HCT116 (cell line): ENCODE data around the gene NDUFS8. TPM values are rescaled to one million over a fixed set of nuclear protein-coding genes. Genes with fewer than 3 reads are reported as not detected.
"Not testable (repeated sequence)": the region's sequence is repeated elsewhere in the genome, so short reads cannot be mapped to it uniquely, and the experiment has no call there.

Experiments used
- ATAC-seq: fragments of 200-7000 bp; cut with Tn5 transposase; 2 replicates; pipeline ENCODE4 v1.9.1; 2020; ENCODE audit warnings: mild to moderate bottlenecking, moderate library complexity
- BruUV-seq: library from RNA; stranded (reverse); fragments of 400-500 nt; replicated peaks from 2 replicates; lab custom pipeline; 2021; lab: Mats Ljungman, UMichigan
- CTCF ChIA-PET: fragments of 300-600 bp; sonication (Branson Sonifier 250); formaldehyde crosslinking; loops from one replicate; lab custom pipeline; 2021; ENCODE audit warnings: antibody characterized with exemption; lab: Charles Lee
- POLR2A ChIA-PET: fragments of 300-600, 350-600 bp; sonication (Branson Sonifier 250); formaldehyde crosslinking; loops from one replicate; lab custom pipeline; 2021; ENCODE audit warnings: antibody characterized with exemption; lab: Charles Lee
- RAD21 ChIA-PET, 2 experiments: fragments of 300-600 bp; sonication (Branson Sonifier 250); formaldehyde crosslinking; loops; one replicate each; lab custom pipeline; 2023; ENCODE audit warnings: low total read pairs in 2 of 2; ENCODE audit not compliant: uncharacterized antibody in 2 of 2, unreplicated experiment in 2 of 2, low non-redundant PET in 1 of 2; lab: Charles Lee
- DNase-seq: peaks from one replicate; pipeline ENCODE4 v3.0.0-alpha.2; 2010; ENCODE audit warnings: low read depth, low spot score
- H2AFZ ChIP-seq: fragments of 200-600 bp; shearing (Covaris generic), sonication (generic); 2 replicates; pipeline ENCODE4 v1.6.1; 2017; ENCODE audit warnings: low read depth, mixed run types, mixed read lengths, antibody characterized with exemption, low read length; ENCODE audit not compliant: poor library complexity, severe bottlenecking
- H3K27ac ChIP-seq: 2 replicates; pipeline ENCODE4 v1.5.1; 2012; ENCODE audit warnings: low read depth, low read length
- H3K27me3 ChIP-seq: fragments of 200-600 bp; sonication (generic); 2 replicates; pipeline ENCODE4 v1.6.1; 2016; ENCODE audit warnings: mixed run types, low read length, mixed read lengths; ENCODE audit not compliant: insufficient read depth
- H3K36me3 ChIP-seq, 2 experiments: fragments of 200-500 bp in 1 of 2; fragments of 200-600 bp in 1 of 2; sonication (Bioruptor generic) in 1 of 2; sonication (generic) in 1 of 2; 2 replicates each; pipeline versions ENCODE4 v1.5.1 to v1.6.1; 2014 to 2016; ENCODE audit warnings: low read length in 2 of 2, inconsistent platforms in 1 of 2, mixed read lengths in 1 of 2, mixed run types in 1 of 2; ENCODE audit not compliant: insufficient read depth in 2 of 2, control insufficient read depth in 1 of 2
- H3K4me1 ChIP-seq, 2 experiments: fragments of 200-600 bp in 1 of 2; sonication (generic) in 1 of 2; 2 replicates each; pipeline versions ENCODE4 v1.5.1 to v1.6.1; 2012 to 2017; ENCODE audit warnings: low read length in 2 of 2, inconsistent platforms in 1 of 2, mild to moderate bottlenecking in 1 of 2, mixed read lengths in 1 of 2, mixed run types in 1 of 2, moderate library complexity in 1 of 2; ENCODE audit not compliant: insufficient read depth in 2 of 2, control insufficient read depth in 1 of 2
- H3K4me2 ChIP-seq: fragments of 200-600 bp; sonication (generic); 2 replicates; pipeline ENCODE4 v1.6.1; 2017; ENCODE audit warnings: mixed run types, low read length, mixed read lengths
- H3K4me3 ChIP-seq, 2 experiments: fragments of 200-600 bp in 1 of 2; sonication (generic) in 1 of 2; replicated peaks in 1 of 2; 2 replicates each; pipeline ENCODE4 v1.5.1; 2011 to 2016; ENCODE audit warnings: low read length in 2 of 2, control low read depth in 1 of 2, low read depth in 1 of 2, mild to moderate bottlenecking in 1 of 2, mixed read lengths in 1 of 2, mixed run types in 1 of 2
- H3K79me2 ChIP-seq: fragments of 200-600 bp; sonication (generic); 2 replicates; pipeline ENCODE4 v1.6.1; 2017; ENCODE audit warnings: mild to moderate bottlenecking, mixed run types, low read length, moderate library complexity, mixed read lengths; ENCODE audit not compliant: insufficient read depth
- H3K9ac ChIP-seq: fragments of 200-600 bp; sonication (generic); 2 replicates; pipeline ENCODE4 v1.6.1; 2016; ENCODE audit warnings: low read length, mixed read lengths
- H3K9me2 ChIP-seq: fragments of 200-600 bp; sonication (generic), shearing (Covaris generic); 2 replicates; pipeline ENCODE4 v1.6.1; 2017; ENCODE audit warnings: mixed run types, mild to moderate bottlenecking, moderate library complexity; ENCODE audit not compliant: insufficient read depth
- H3K9me3 ChIP-seq, 2 experiments: fragments of 200-500 bp in 1 of 2; fragments of 200-600 bp in 1 of 2; sonication (Bioruptor generic) in 1 of 2; sonication (generic) in 1 of 2; 2 replicates each; pipeline ENCODE4 v1.6.1; 2014 to 2017; ENCODE audit warnings: low read length in 2 of 2, mixed read lengths in 2 of 2, inconsistent platforms in 1 of 2, low read depth in 1 of 2, mild to moderate bottlenecking in 1 of 2, mixed run types in 1 of 2, moderate library complexity in 1 of 2; ENCODE audit not compliant: control insufficient read depth in 1 of 2, insufficient read depth in 1 of 2
- H4K20me1 ChIP-seq: fragments of 200-600 bp; sonication (generic), shearing (Covaris generic); 2 replicates; pipeline ENCODE4 v1.6.1; 2017; ENCODE audit warnings: mixed run types, mild to moderate bottlenecking, moderate library complexity; ENCODE audit not compliant: insufficient read depth
- POLR2AphosphoS5 ChIP-seq: IDR thresholded peaks from 2 replicates; pipeline ENCODE4 v1.6.1; 2011; ENCODE audit warnings: mild to moderate bottlenecking, low read depth, low read length, moderate library complexity
- intact Hi-C: fragments of 100-400 bp; cut with micrococcal nuclease; formaldehyde crosslinking; loops from 2 replicates; pipeline ENCODE4 v1.10.0; 2022
- total RNA-seq: library from RNA; stranded (reverse); gene quantifications from one replicate; pipeline ENCODE4 v1.2.1, GENCODE V29; 2021; ENCODE audit not compliant: unreplicated experiment
- TF ChIP-seq, protein P1 (sequence below): IDR thresholded peaks from 2 replicates; pipeline ENCODE4 v1.6.1; 2012

NDUFS8 gene
- total RNA-seq, 1 experiment from 2014 or later: 189 TPM

- H2AFZ ChIP-seq, H3K27me3 ChIP-seq, H3K4me2 ChIP-seq, H3K9ac ChIP-seq, DNase-seq, POLR2A ChIA-PET, H3K9me3 ChIP-seq, H3K9me2 ChIP-seq, H3K4me1 ChIP-seq, H3K27ac ChIP-seq, H3K4me3 ChIP-seq, H3K36me3 ChIP-seq, CTCF ChIA-PET, H4K20me1 ChIP-seq, RAD21 ChIA-PET, H3K79me2 ChIP-seq, BruUV-seq: not testable (repeated sequence)
- TF ChIP-seq POLR2AphosphoS5: 0 out of 2 replicates have a peak, but pooled peaks have one; percentile 11
- TF ChIP-seq, protein P1, sequence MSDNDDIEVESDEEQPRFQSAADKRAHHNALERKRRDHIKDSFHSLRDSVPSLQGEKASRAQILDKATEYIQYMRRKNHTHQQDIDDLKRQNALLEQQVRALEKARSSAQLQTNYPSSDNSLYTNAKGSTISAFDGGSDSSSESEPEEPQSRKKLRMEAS: 0 out of 2 replicates have a peak, but pooled peaks have one; percentile 28
- peak; percentile 85 for ATAC-seq
- intact Hi-C loops: loop anchor here (10.0 kb wide), 1 partner anchor 136 kb away; no protein-coding TSS in a partner anchor
These were observed 39.7 kb upstream of the NDUFS8 start for GRCh38 chr11:67990546-67991346.

- H3K36me3 ChIP-seq, H3K9ac ChIP-seq, H3K4me3 ChIP-seq, CTCF ChIA-PET, H3K79me2 ChIP-seq, H3K9me2 ChIP-seq, H3K27ac ChIP-seq, H3K27me3 ChIP-seq, H4K20me1 ChIP-seq, POLR2A ChIA-PET, H3K9me3 ChIP-seq, DNase-seq, H3K4me2 ChIP-seq, RAD21 ChIA-PET, H2AFZ ChIP-seq, ATAC-seq, BruUV-seq: not testable (repeated sequence)
- intact Hi-C loops: loop anchor here (10.0 kb wide), 1 partner anchor 137 kb away; no protein-coding TSS in a partner anchor
- H3K4me1 ChIP-seq: peaks cover 7 to 11% of the 10 kb centered on the region in 2 experiments; a peak in 3 of 4 replicates
These were observed 38.9 kb upstream of the NDUFS8 start for GRCh38 chr11:67991347-67992121.
